ENCODE data around the gene PARD3.

Gene PARD3

DNA sequence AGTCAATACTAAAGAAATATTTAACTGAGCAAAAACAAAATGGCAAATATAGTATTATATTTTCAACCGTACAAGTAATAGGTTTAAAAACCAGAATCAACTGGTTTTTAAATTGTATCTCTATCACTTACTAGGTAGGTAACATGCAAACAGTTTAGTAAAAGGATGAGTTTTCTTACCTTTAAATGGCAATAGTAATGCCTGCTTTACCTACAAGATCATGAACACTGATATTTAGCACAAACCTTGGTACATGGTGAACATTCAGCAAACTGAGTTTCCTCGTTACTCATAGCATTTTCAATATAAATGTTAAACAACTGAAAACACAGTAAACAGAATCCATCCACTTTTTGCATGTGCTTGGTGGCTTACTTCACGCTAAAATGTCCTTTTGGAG, 389.1 kb downstream of the PARD3 start:
- no peaks in the 10 kb centered on the region for H3K27me3 ChIP-seq (replicated peaks; ENCODE audit: control insufficient read depth, insufficient read depth, low read length, poor library complexity, severe bottlenecking)
- no peaks in the 10 kb centered on the region for H3K9me3 ChIP-seq (ENCODE audit: control insufficient read depth, low read length)
- H3K4me3 ChIP-seq (ENCODE audit: insufficient read depth, low read depth, low read length, poor library complexity, severe bottlenecking): no peak overlapping the region
- DNase-seq: no peak
- H3K27ac ChIP-seq (ENCODE audit: insufficient read depth, low read length, poor library complexity, severe bottlenecking): no peak overlapping the region
- no peaks in the 10 kb centered on the region for H3K36me3 ChIP-seq (ENCODE audit: control insufficient read depth, insufficient read depth, low read length)
- H3K4me1 ChIP-seq (ENCODE audit: control insufficient read depth, insufficient read depth, low read length, poor library complexity, severe bottlenecking): no peaks in the 10 kb centered on the region

DNA sequence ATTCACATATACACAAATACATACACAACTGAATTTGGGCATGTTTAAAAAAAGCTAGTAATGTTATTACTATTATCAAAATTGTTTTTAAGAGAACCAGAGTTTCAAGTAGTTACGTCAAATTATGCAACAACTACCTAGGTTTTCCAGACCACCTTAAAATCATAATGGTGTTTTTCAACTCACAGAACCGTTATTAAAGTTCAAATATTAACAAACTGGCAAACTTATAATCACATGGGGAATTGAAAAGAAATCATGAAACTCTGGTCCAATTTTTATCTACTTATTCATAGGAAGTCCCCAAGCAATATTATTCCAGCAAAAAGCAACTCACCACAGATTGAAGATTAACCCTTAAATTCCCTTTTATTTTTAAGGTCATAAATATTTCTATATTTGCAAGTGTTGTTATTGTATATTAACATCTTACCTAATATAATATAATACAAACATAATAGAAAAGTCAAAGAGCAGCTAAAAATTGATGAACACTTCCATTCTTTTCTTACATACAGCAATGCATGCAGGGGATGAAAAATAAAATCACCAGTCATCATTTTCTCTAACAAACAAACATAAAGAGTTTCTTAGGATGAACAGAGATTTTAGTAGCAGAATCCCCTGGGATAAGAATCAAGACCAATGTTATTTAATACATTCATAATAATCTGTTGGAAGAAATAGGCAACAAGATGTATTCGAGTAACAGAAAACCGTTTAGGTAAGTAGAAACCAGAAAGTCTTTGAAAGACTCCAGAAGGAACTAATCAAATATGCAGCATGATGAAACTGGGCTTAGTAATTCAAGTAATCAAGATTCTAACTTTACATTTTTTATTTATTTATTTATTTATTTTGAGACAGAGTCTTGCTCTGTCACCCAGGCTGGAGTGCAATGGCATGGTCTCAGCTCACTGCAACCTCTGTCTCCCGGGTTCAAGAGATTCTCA, 391.1 kb downstream of the PARD3 start:
- H3K27me3 ChIP-seq (replicated peaks; ENCODE audit: control insufficient read depth, insufficient read depth, low read length, poor library complexity, severe bottlenecking): no peaks in the 10 kb centered on the region
- H3K9me3 ChIP-seq (ENCODE audit: control insufficient read depth, low read length): no peaks in the 10 kb centered on the region
- no peaks in the 10 kb centered on the region for H3K36me3 ChIP-seq (ENCODE audit: control insufficient read depth, insufficient read depth, low read length)
- DNase-seq: no peak
- H3K4me3 ChIP-seq (ENCODE audit: insufficient read depth, low read depth, low read length, poor library complexity, severe bottlenecking): no peak overlapping the region
- H3K27ac ChIP-seq (ENCODE audit: insufficient read depth, low read length, poor library complexity, severe bottlenecking): no peak overlapping the region
- H3K4me1 ChIP-seq (ENCODE audit: control insufficient read depth, insufficient read depth, low read length, poor library complexity, severe bottlenecking): no peaks in the 10 kb centered on the region

DNA sequence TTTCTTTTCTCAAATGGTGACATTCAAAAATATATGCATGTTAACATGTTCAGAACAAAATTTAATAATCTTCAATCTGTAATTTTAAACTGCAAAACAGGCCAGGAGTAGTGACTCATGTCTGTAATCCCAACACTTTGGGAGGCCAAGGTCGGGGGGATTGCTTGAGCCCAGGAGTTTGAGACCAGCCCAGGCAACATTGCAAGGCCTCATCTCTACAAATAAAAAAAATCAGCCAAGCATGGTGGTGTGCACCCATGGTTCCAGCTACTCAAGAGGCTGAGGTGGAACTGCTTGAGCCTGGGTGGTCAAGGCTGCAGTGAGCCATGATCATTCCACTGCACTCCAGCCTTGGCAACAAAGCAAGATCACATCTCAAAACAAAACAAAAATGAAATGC, 394.3 kb downstream of the PARD3 start:
- no peak for DNase-seq
- H3K27me3 ChIP-seq (replicated peaks; ENCODE audit: control insufficient read depth, insufficient read depth, low read length, poor library complexity, severe bottlenecking): no peaks in the 10 kb centered on the region
- H3K9me3 ChIP-seq (ENCODE audit: control insufficient read depth, low read length): no peaks in the 10 kb centered on the region
- H3K27ac ChIP-seq (ENCODE audit: insufficient read depth, low read length, poor library complexity, severe bottlenecking): no peak overlapping the region
- H3K4me3 ChIP-seq (ENCODE audit: insufficient read depth, low read depth, low read length, poor library complexity, severe bottlenecking): no peak overlapping the region
- H3K36me3 ChIP-seq (ENCODE audit: control insufficient read depth, insufficient read depth, low read length): no peaks in the 10 kb centered on the region
- H3K4me1 ChIP-seq (ENCODE audit: control insufficient read depth, insufficient read depth, low read length, poor library complexity, severe bottlenecking): no peaks in the 10 kb centered on the region

DNA sequence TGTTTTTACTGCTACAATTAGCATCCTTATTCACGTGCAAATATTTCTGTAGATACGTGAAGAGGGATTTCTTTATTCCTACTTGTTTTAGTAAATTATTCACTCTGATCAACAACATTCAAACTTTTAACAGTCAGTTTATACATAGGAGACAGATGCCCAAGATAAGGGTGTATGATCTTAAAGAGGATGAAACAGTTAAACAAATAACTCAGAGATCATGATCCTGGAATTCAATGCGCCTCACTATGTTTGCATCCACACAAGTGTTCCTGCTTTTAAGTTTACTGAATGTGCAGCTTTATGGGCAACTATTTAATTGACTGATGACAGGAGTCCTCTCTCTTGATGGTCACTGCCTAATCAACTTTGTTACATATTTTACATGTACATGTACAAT, 394.8 kb downstream of the PARD3 start:
- Histone ChIP-seq H3K36me3 (ENCODE audit: control insufficient read depth, insufficient read depth, low read length) (no peaks in the 10 kb centered on the region), H3K27me3 (replicated peaks; ENCODE audit: control insufficient read depth, insufficient read depth, low read length, poor library complexity, severe bottlenecking) (no peaks in the 10 kb centered on the region), H3K27ac (ENCODE audit: insufficient read depth, low read length, poor library complexity, severe bottlenecking) (no peak overlapping the region), H3K9me3 (ENCODE audit: control insufficient read depth, low read length) (no peaks in the 10 kb centered on the region), H3K4me1 (ENCODE audit: control insufficient read depth, insufficient read depth, low read length, poor library complexity, severe bottlenecking) (no peaks in the 10 kb centered on the region), H3K4me3 (ENCODE audit: insufficient read depth, low read depth, low read length, poor library complexity, severe bottlenecking) (no peak overlapping the region)
- no peak for DNase-seq

DNA sequence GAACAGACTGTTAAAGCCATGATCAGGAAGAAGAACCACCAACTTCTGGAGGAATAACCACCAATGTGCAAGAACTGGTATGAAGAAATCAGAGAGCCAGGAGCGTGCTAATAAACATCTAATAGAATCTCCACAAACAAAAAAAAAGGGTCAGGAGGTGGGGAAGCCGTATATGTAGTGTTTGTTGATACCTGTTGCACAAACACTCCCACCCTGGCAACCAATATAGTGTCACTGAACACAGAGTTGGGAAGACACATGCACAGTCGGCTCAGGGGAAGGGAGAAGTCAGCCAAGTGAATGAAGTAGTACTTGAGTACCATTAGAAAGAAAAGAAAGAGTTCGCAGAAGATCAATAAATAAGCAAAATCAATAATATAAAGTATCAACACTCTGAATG, 400.1 kb downstream of the PARD3 start:
- H3K36me3 ChIP-seq (ENCODE audit: control insufficient read depth, insufficient read depth, low read length): no peaks in the 10 kb centered on the region
- no peak overlapping the region for H3K4me3 ChIP-seq (ENCODE audit: insufficient read depth, low read depth, low read length, poor library complexity, severe bottlenecking)
- H3K9me3 ChIP-seq (ENCODE audit: control insufficient read depth, low read length): no peaks in the 10 kb centered on the region
- no peak overlapping the region for H3K27ac ChIP-seq (ENCODE audit: insufficient read depth, low read length, poor library complexity, severe bottlenecking)
- H3K27me3 ChIP-seq (replicated peaks; ENCODE audit: control insufficient read depth, insufficient read depth, low read length, poor library complexity, severe bottlenecking): no peaks in the 10 kb centered on the region
- no peaks in the 10 kb centered on the region for H3K4me1 ChIP-seq (ENCODE audit: control insufficient read depth, insufficient read depth, low read length, poor library complexity, severe bottlenecking)
- no peak for DNase-seq

DNA sequence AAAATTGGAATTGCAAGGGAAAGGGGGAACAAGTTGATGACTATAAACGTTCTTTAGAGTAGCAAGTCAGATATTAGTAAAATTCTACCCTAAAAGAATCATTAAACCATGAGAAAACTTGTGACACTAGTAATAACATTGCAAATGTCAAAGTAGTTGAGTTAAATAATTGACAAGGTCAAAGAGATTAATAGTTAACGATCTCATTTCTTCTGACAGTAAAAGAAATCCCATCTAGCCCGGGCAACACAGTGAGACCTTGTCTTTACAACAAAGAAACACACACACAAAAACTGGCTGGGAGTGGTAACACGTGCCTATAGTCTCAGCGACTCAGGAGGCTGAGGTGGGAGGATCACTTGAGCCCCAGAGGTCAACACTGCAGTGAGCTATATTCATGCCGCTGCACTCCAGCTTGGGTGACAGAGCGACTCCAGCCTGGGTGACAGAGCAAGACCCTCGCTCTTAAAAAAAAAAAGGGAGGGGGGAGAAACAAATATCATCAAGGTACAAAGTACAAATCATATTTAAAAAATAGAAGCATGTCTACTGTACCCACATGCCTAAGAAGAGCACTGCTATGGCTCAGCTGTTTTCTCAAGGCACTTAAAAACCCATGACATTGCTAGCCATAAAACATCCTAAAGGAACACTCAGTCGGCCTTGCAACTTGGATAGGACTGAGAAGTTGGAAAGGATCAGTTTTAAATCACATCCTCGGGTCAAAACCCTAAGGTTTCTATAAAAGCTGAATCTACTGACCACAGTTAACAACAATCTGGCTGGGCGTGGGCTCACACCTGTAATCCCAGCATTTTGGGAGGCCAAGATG, 401.1 kb downstream of the PARD3 start:
- Histone ChIP-seq H3K36me3 (ENCODE audit: control insufficient read depth, insufficient read depth, low read length) (no peaks in the 10 kb centered on the region), H3K4me1 (ENCODE audit: control insufficient read depth, insufficient read depth, low read length, poor library complexity, severe bottlenecking) (no peaks in the 10 kb centered on the region), H3K27ac (ENCODE audit: insufficient read depth, low read length, poor library complexity, severe bottlenecking) (no peak overlapping the region), H3K4me3 (ENCODE audit: insufficient read depth, low read depth, low read length, poor library complexity, severe bottlenecking) (no peak overlapping the region), H3K9me3 (ENCODE audit: control insufficient read depth, low read length) (no peaks in the 10 kb centered on the region), H3K27me3 (replicated peaks; ENCODE audit: control insufficient read depth, insufficient read depth, low read length, poor library complexity, severe bottlenecking) (no peaks in the 10 kb centered on the region)
- no peak for DNase-seq

DNA sequence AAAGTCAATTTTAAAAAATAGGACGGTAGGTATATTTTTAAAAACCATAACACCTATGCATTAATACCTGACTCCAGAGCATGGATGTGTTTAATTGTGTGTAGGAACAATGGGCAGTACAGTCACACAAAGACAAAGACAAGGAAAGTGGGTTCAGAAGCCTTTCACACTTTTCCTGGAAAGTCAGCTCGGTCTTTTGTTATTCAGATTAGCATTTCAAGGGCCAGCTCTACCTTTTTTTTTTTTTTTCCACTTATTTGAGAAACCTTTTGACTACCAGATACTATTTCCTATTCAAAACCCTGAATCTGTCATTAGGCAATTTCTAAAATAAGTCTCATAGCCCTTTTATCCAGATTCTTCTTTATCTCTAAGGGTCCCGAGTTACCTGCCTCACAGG, 401.9 kb downstream of the PARD3 start:
- no peak for DNase-seq
- Histone ChIP-seq H3K4me3 (ENCODE audit: insufficient read depth, low read depth, low read length, poor library complexity, severe bottlenecking) (no peak overlapping the region), H3K9me3 (ENCODE audit: control insufficient read depth, low read length) (no peaks in the 10 kb centered on the region), H3K27me3 (replicated peaks; ENCODE audit: control insufficient read depth, insufficient read depth, low read length, poor library complexity, severe bottlenecking) (no peaks in the 10 kb centered on the region), H3K36me3 (ENCODE audit: control insufficient read depth, insufficient read depth, low read length) (no peaks in the 10 kb centered on the region), H3K27ac (ENCODE audit: insufficient read depth, low read length, poor library complexity, severe bottlenecking) (no peak overlapping the region), H3K4me1 (ENCODE audit: control insufficient read depth, insufficient read depth, low read length, poor library complexity, severe bottlenecking) (no peaks in the 10 kb centered on the region)

DNA sequence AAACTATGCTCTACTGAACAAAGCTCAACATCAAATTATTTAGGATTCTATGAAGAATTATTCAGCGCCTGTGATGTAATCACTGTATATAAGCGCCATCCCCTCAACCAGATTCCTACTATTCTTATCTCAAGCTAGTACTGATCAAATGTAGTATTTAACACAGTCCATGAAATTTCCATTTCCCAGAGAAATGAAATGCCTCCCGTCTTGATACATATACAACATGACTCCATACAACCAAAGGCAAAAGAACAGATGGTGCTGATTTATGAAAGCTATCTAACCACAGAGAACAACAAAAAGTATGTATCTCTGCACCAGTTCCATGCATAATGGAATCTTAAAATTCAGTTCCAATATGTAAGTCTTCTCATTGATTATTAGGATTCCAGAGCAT, 406.1 kb downstream of the PARD3 start:
- Histone ChIP-seq H3K4me3 (ENCODE audit: insufficient read depth, low read depth, low read length, poor library complexity, severe bottlenecking) (no peak overlapping the region), H3K4me1 (ENCODE audit: control insufficient read depth, insufficient read depth, low read length, poor library complexity, severe bottlenecking) (no peaks in the 10 kb centered on the region), H3K27me3 (replicated peaks; ENCODE audit: control insufficient read depth, insufficient read depth, low read length, poor library complexity, severe bottlenecking) (no peaks in the 10 kb centered on the region), H3K27ac (ENCODE audit: insufficient read depth, low read length, poor library complexity, severe bottlenecking) (no peak overlapping the region), H3K36me3 (ENCODE audit: control insufficient read depth, insufficient read depth, low read length) (no peaks in the 10 kb centered on the region), H3K9me3 (ENCODE audit: control insufficient read depth, low read length) (no peaks in the 10 kb centered on the region)
- DNase-seq: no peak

DNA sequence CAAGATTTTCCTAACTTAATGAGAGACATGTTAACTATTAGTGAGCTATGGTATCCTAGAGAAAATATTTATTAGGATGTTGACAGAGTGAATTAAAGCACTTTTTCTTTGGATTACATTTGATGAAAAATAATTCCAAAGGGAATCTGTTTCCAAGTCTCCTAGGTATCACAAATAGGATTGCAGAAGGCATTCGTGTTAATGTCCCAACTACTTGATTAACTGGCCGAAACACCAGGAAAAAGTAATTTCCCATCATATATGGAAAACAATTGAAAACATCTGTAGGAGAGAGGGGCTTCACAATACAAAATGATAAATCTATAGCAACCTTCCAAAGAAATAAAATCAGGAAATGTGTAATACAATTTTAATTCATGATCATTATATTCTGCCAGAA, 406.7 kb downstream of the PARD3 start:
- Histone ChIP-seq H3K27me3 (replicated peaks; ENCODE audit: control insufficient read depth, insufficient read depth, low read length, poor library complexity, severe bottlenecking) (no peaks in the 10 kb centered on the region), H3K36me3 (ENCODE audit: control insufficient read depth, insufficient read depth, low read length) (no peaks in the 10 kb centered on the region), H3K27ac (ENCODE audit: insufficient read depth, low read length, poor library complexity, severe bottlenecking) (no peak overlapping the region), H3K9me3 (ENCODE audit: control insufficient read depth, low read length) (no peaks in the 10 kb centered on the region), H3K4me1 (ENCODE audit: control insufficient read depth, insufficient read depth, low read length, poor library complexity, severe bottlenecking) (no peaks in the 10 kb centered on the region), H3K4me3 (ENCODE audit: insufficient read depth, low read depth, low read length, poor library complexity, severe bottlenecking) (no peak overlapping the region)
- DNase-seq: no peak

DNA sequence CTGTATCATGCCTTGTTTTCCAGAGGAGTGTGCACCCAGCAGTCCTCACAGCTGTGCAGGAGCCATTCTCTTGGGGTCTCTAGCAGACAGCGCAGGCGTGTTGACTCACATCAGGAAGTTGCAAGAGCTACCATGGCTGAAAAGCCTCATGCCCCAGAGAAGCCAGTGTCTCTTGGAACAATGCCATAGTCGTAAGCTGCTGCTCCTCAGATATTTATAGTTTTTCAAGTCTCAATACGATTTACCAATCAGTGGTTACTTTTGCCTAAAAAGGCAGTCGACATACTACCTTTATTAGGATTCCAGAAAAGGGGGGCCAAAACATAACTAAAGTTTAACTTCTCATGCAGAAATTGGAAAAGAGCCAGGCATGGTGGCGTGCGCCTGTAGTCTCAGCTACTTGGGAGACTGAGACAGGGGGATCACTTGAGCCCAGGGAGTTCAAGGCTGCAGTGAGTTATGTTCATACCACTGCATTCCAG, 407.7 kb downstream of the PARD3 start:
- H3K9me3 ChIP-seq (ENCODE audit: control insufficient read depth, low read length): no peaks in the 10 kb centered on the region
- DNase-seq: no peak
- no peaks in the 10 kb centered on the region for H3K4me1 ChIP-seq (ENCODE audit: control insufficient read depth, insufficient read depth, low read length, poor library complexity, severe bottlenecking)
- no peak overlapping the region for H3K27ac ChIP-seq (ENCODE audit: insufficient read depth, low read length, poor library complexity, severe bottlenecking)
- no peaks in the 10 kb centered on the region for H3K36me3 ChIP-seq (ENCODE audit: control insufficient read depth, insufficient read depth, low read length)
- no peak overlapping the region for H3K4me3 ChIP-seq (ENCODE audit: insufficient read depth, low read depth, low read length, poor library complexity, severe bottlenecking)
- H3K27me3 ChIP-seq (replicated peaks; ENCODE audit: control insufficient read depth, insufficient read depth, low read length, poor library complexity, severe bottlenecking): no peaks in the 10 kb centered on the region
